Endothelial cell of umbilical vein (primary cell): ENCODE results near the gene HP. TPM values are rescaled to one million over a fixed set of nuclear protein-coding genes. Genes with fewer than 3 reads are reported as not detected.

Experiments
- BruUV-seq: library from RNA; stranded (reverse); fragments of 400-500 nt; replicated peaks from 2 replicates; lab custom pipeline; 2021; lab: Mats Ljungman, UMichigan
- CTCF ChIA-PET: fragments of 300-600, 350-600 bp; sonication (Branson Sonifier 250); formaldehyde crosslinking; loops from one replicate; lab custom pipeline; 2021; ENCODE audit warnings: antibody characterized with exemption, inconsistent platforms; lab: Charles Lee
- POLR2A ChIA-PET: fragments of 300-600, 350-600 bp; sonication (Branson Sonifier 250); formaldehyde crosslinking; loops from one replicate; lab custom pipeline; 2021; ENCODE audit warnings: antibody characterized with exemption, inconsistent platforms; lab: Charles Lee
- DNase-seq: peaks from one replicate; pipeline ENCODE4 v3.0.0-alpha.2; 2011; ENCODE audit warnings: low read depth, low spot score
- FAIRE-seq: peaks from 2 replicates; lab custom pipeline; 2011; peaks lifted over from hg19 to GRCh38; lab: Jason Lieb, UNC
- H2AFZ ChIP-seq: 2 replicates; pipeline ENCODE4 v1.6.0; 2012; ENCODE audit warnings: low read depth, low read length, control low read depth, inconsistent platforms
- H3K27ac ChIP-seq: 2 replicates; pipeline ENCODE4 v1.5.1; 2011; ENCODE audit warnings: low read depth, mild to moderate bottlenecking, control low read depth, low read length, moderate library complexity; ENCODE audit not compliant: insufficient read depth
- H3K27me3 ChIP-seq, 2 experiments: 2 replicates each; pipeline versions ENCODE4 v1.6.0 to v1.6.1; 2011; ENCODE audit warnings: low read length in 2 of 2, mixed read lengths in 1 of 2; ENCODE audit not compliant: control insufficient read depth in 2 of 2, insufficient read depth in 2 of 2
- H3K36me3 ChIP-seq, 2 experiments: 2 replicates in 1 of 2; 3 replicates in 1 of 2; pipeline ENCODE4 v1.5.1; 2011; ENCODE audit warnings: low read length in 2 of 2, mild to moderate bottlenecking in 1 of 2, moderate library complexity in 1 of 2; ENCODE audit not compliant: control insufficient read depth in 2 of 2, insufficient read depth in 2 of 2; ENCODE audit errors: extremely low read depth in 1 of 2
- H3K4me1 ChIP-seq: 3 replicates; pipeline ENCODE4 v1.5.1; 2011; ENCODE audit warnings: mild to moderate bottlenecking, low read length; ENCODE audit not compliant: control insufficient read depth, insufficient read depth; ENCODE audit errors: extremely low read depth
- H3K4me2 ChIP-seq: 2 replicates; pipeline ENCODE4 v1.6.1; 2011; ENCODE audit warnings: low read length, control low read depth, mixed read lengths; ENCODE audit not compliant: insufficient read depth
- H3K4me3 ChIP-seq, 3 experiments: fragments of 200-600 bp in 1 of 3; sonication (generic), shearing (Covaris generic) in 1 of 3; replicated peaks in 1 of 3; 2 replicates each; pipeline ENCODE4 v1.5.1; 2011 to 2016; ENCODE audit warnings: control low read depth in 3 of 3, low read length in 3 of 3, mild to moderate bottlenecking in 2 of 3, inconsistent platforms in 1 of 3, low read depth in 1 of 3, moderate library complexity in 1 of 3; ENCODE audit not compliant: insufficient read depth in 1 of 3
- H3K79me2 ChIP-seq: 2 replicates; pipeline ENCODE4 v1.6.0; 2012; ENCODE audit warnings: low read length, inconsistent platforms; ENCODE audit not compliant: control insufficient read depth, insufficient read depth
- H3K9ac ChIP-seq: replicated peaks from 2 replicates; pipeline ENCODE3; 2011; ENCODE audit warnings: low read length, control low read depth; ENCODE audit not compliant: insufficient read depth; ENCODE audit errors: extremely low read depth
- H3K9me1 ChIP-seq: replicated peaks from 3 replicates; pipeline ENCODE4 v1.6.0; 2011; ENCODE audit warnings: mild to moderate bottlenecking, low read length; ENCODE audit not compliant: control insufficient read depth, insufficient read depth; ENCODE audit errors: extremely low read depth
- H3K9me3 ChIP-seq: replicated peaks from 2 replicates; pipeline ENCODE4 v1.5.1; 2012; ENCODE audit warnings: low read length, inconsistent platforms; ENCODE audit not compliant: control insufficient read depth, insufficient read depth
- H4K20me1 ChIP-seq: replicated peaks from 2 replicates; pipeline ENCODE3; 2011; ENCODE audit warnings: mild to moderate bottlenecking, low read length; ENCODE audit not compliant: control insufficient read depth, insufficient read depth; ENCODE audit errors: extremely low read depth
- EZH2 ChIP-seq: IDR thresholded peaks from 2 replicates; pipeline ENCODE4 v1.6.1; 2012; ENCODE audit warnings: borderline replicate concordance, low read depth, mild to moderate bottlenecking, moderate library complexity, low read length, inconsistent platforms; ENCODE audit not compliant: severe bottlenecking
- FOS ChIP-seq: IDR thresholded peaks from 2 replicates; pipeline ENCODE4 v1.6.1; 2011; ENCODE audit warnings: mild to moderate bottlenecking, low read length, moderate library complexity, borderline replicate concordance; ENCODE audit not compliant: insufficient read depth
- GATA2 ChIP-seq: IDR thresholded peaks from 2 replicates; pipeline ENCODE4 v1.7.0; 2011; ENCODE audit warnings: low read depth, mild to moderate bottlenecking, moderate library complexity, mixed read lengths, low read length; ENCODE audit not compliant: insufficient read length, insufficient read depth
- JUN ChIP-seq: IDR thresholded peaks from 2 replicates; pipeline ENCODE4 v1.6.1; 2011; ENCODE audit warnings: borderline replicate concordance, low read depth; ENCODE audit not compliant: insufficient read length, insufficient read depth
- MAX ChIP-seq: IDR thresholded peaks from 2 replicates; pipeline ENCODE4 v1.6.1; 2011; ENCODE audit not compliant: insufficient read depth, insufficient read length
- MYC ChIP-seq: IDR thresholded peaks from one replicate; pipeline ENCODE4 v1.6.1; 2011; ENCODE audit warnings: mild to moderate bottlenecking, low read depth, low read length
- POLR2A ChIP-seq: IDR thresholded peaks from 2 replicates; pipeline ENCODE4 v1.6.1; 2012; ENCODE audit warnings: low read depth, mild to moderate bottlenecking, control low read depth, low read length
- POLR2AphosphoS5 ChIP-seq: IDR thresholded peaks from 2 replicates; pipeline ENCODE4 v1.6.1; 2012; ENCODE audit warnings: low read depth, mild to moderate bottlenecking, control low read depth, low read length, moderate library complexity; ENCODE audit not compliant: insufficient read depth
- dilution Hi-C: fragments of 300-500 bp; cut with MboI; formaldehyde crosslinking; loops from one replicate; pipeline ENCODE4 v1.15.0; 2019; ENCODE audit warnings: low sequenced_read_pairs; ENCODE audit not compliant: extremely low pct_ligation_motif_present
- intact Hi-C: fragments of 100-400 bp; cut with micrococcal nuclease; formaldehyde crosslinking; loops from one replicate; pipeline ENCODE4 v1.10.0; 2022
- polyA plus RNA-seq, 4 experiments: library from polyadenylated mRNA; depleted of rRNA in 3 of 4; stranded (reverse) in 3 of 4; unstranded in 1 of 4; fragments of >200 nt; gene quantifications; 2 replicates each; pipeline versions ENCODE4 v1.2.1 to v1.2.3, GENCODE V29; 2011 to 2012; ENCODE audit warnings: missing spikeins in 1 of 4
- total RNA-seq: library from RNA; stranded (reverse); gene quantifications from 2 replicates; pipeline ENCODE4 v1.2.3, GENCODE V29; 2021
- TF ChIP-seq, protein P1 (sequence below), 2 donors: IDR thresholded peaks; 1 replicate in 1 of 2; 2 replicates in 1 of 2; pipeline ENCODE4 v1.5.1; 2011; ENCODE audit warnings: low read length in 2 of 2, mild to moderate bottlenecking in 2 of 2, moderate library complexity in 2 of 2, control low read depth in 1 of 2, inconsistent platforms in 1 of 2, low read depth in 1 of 2; ENCODE audit not compliant: insufficient read depth in 1 of 2; ENCODE audit errors: extremely low read depth in 1 of 2

Gene HP
- total and polyA plus RNA-seq, 2 donors (not counting 3 experiments of a cell fraction or from before 2014, with no cell fraction given) = not detected

- no peak overlapping the region for H3K4me2 ChIP-seq
- FAIRE-seq (no peak), DNase-seq (no peak)
- BruUV-seq = no TSS peak
- H4K20me1 ChIP-seq = no peaks in the 10 kb centered on the region
- dilution Hi-C loops = no loop called here
- no peak overlapping the region for H3K9ac ChIP-seq
- no peaks in the 10 kb centered on the region for H3K27me3 ChIP-seq
- no peaks in the 10 kb centered on the region for H3K4me1 ChIP-seq
- no peaks in the 10 kb centered on the region for H3K9me3 ChIP-seq
- H3K36me3 ChIP-seq = peaks cover 0 to 10% of the 10 kb centered on the region in 2 experiments
- no peaks in the 10 kb centered on the region for H3K9me1 ChIP-seq
- no peaks in the 10 kb centered on the region for H3K79me2 ChIP-seq
- POLR2A ChIA-PET = no interaction called here
- TF ChIP-seq POLR2AphosphoS5 (no peak), POLR2A (no peak), MAX (no peak), FOS (no peak), GATA2 (no peak), JUN (no peak), MYC (no peak), EZH2 (no peak)
- TF ChIP-seq, protein P1, sequence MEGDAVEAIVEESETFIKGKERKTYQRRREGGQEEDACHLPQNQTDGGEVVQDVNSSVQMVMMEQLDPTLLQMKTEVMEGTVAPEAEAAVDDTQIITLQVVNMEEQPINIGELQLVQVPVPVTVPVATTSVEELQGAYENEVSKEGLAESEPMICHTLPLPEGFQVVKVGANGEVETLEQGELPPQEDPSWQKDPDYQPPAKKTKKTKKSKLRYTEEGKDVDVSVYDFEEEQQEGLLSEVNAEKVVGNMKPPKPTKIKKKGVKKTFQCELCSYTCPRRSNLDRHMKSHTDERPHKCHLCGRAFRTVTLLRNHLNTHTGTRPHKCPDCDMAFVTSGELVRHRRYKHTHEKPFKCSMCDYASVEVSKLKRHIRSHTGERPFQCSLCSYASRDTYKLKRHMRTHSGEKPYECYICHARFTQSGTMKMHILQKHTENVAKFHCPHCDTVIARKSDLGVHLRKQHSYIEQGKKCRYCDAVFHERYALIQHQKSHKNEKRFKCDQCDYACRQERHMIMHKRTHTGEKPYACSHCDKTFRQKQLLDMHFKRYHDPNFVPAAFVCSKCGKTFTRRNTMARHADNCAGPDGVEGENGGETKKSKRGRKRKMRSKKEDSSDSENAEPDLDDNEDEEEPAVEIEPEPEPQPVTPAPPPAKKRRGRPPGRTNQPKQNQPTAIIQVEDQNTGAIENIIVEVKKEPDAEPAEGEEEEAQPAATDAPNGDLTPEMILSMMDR (IDR thresholded peaks at IDR 0.05; ENCODE audit: extremely low read depth in 1 of 2, insufficient read depth in 1 of 2, low read depth in 1 of 2, low read length in 2 of 2) = no peak
- no peak overlapping the region for H3K4me3 ChIP-seq
- CTCF ChIA-PET = no interaction called here
- intact Hi-C loops = no loop called here
- no peak overlapping the region for H2AFZ ChIP-seq
- no peak overlapping the region for H3K27ac ChIP-seq
Measured at GRCh38 chr16:72023962-72024361, 30.3 kb upstream of the HP start.
